Lung (tissue), 12 donors: Measurements from ENCODE around the gene HSD11B1L. TPM values are rescaled to one million over a fixed set of nuclear protein-coding genes. Genes with fewer than 3 reads are reported as not detected.
"Not testable (repeated sequence)": the region's sequence is repeated elsewhere in the genome, so short reads cannot be mapped to it uniquely, and the experiment has no call there.

Source experiments
- ATAC-seq: fragments of 200-7000 bp; cut with Tn5 transposase; one replicate; pipeline ENCODE4 v1.9.1; 2020; ENCODE audit warnings: moderate number of reproducible peaks; ENCODE audit not compliant: insufficient read depth, low FRiP score
- DNase-seq, 3 donors: peaks; one replicate each; pipeline ENCODE4 v3.0.0-alpha.2; 2013 to 2017
- H3K27ac ChIP-seq, 2 donors: one replicate each; pipeline ENCODE4 v1.5.1; 2013; ENCODE audit warnings: mild to moderate bottlenecking in 2 of 2, moderate library complexity in 2 of 2, control low read depth in 1 of 2, inconsistent platforms in 1 of 2, low read depth in 1 of 2, low read length in 1 of 2
- H3K27me3 ChIP-seq, 3 donors: one replicate each; pipeline ENCODE4 v1.5.1; 2013; ENCODE audit warnings: low read length in 2 of 3; ENCODE audit not compliant: control insufficient read depth in 3 of 3, insufficient read depth in 3 of 3
- H3K36me3 ChIP-seq, 4 donors: one replicate each; pipeline ENCODE4 v1.5.1; 2013; ENCODE audit warnings: low read length in 4 of 4, mild to moderate bottlenecking in 1 of 4, moderate library complexity in 1 of 4; ENCODE audit not compliant: control insufficient read depth in 4 of 4, insufficient read depth in 4 of 4
- H3K4me1 ChIP-seq, 5 donors: one replicate each; pipeline ENCODE4 v1.5.1; 2013; ENCODE audit warnings: low read length in 5 of 5, mild to moderate bottlenecking in 2 of 5, moderate library complexity in 1 of 5; ENCODE audit not compliant: control insufficient read depth in 5 of 5, insufficient read depth in 5 of 5
- H3K4me3 ChIP-seq: one replicate; pipeline ENCODE4 v1.5.1; 2013; ENCODE audit warnings: mild to moderate bottlenecking, control low read depth, moderate library complexity
- H3K9ac ChIP-seq, 2 donors: one replicate each; pipeline ENCODE4 v1.5.1; 2013; ENCODE audit warnings: low read length in 2 of 2, control low read depth in 1 of 2; ENCODE audit not compliant: insufficient read depth in 1 of 2
- H3K9me3 ChIP-seq, 4 donors: one replicate each; pipeline ENCODE4 v1.5.1; 2013; ENCODE audit warnings: low read length in 3 of 4, mild to moderate bottlenecking in 1 of 4, moderate library complexity in 1 of 4; ENCODE audit not compliant: control insufficient read depth in 4 of 4, insufficient read depth in 3 of 4
- CTCF ChIP-seq: IDR thresholded peaks from 2 replicates; pipeline ENCODE4 v1.5.1; 2012; ENCODE audit warnings: mild to moderate bottlenecking; ENCODE audit errors: control extremely low read depth, extremely low read depth
- WGBS, 2 donors: extraction: QIAGEN DNeasy Blood & Tissue Kit; methylation state at CpG; one replicate each; pipeline ENCODE4 v1.1.7; 2013; 5-methylcytosine and 5-hydroxymethylcytosine counted together
- polyA plus RNA-seq, 2 donors: library from polyadenylated mRNA; stranded (reverse); fragments of 200-250 nt; gene quantifications; one replicate each; pipeline ENCODE4 v1.2.1, GENCODE V29; 2013
- total RNA-seq, 2 donors: library from RNA; depleted of rRNA in 1 of 2; stranded (reverse); fragments of >200 nt in 1 of 2; gene quantifications; one replicate each; pipeline ENCODE4 v1.2.1, GENCODE V29; 2014 to 2021
- donor health status: control.
- donor health status: control.
- donor health status: Bipolar disorder and iron deficiency.
- donor health status: healthy.
- donor health status: DM: yes; HTN: yes; CAD: no.

HSD11B1L gene
- total and polyA plus RNA-seq, 4 donors: 7.5 to 12.2 (median 9.2) TPM

- no peak for ATAC-seq
- Histone ChIP-seq H3K9ac (no peak overlapping the region), H3K4me3 (peak overlapping the region; percentile 24), H3K27ac (peak overlapping the region in 1 of 2 donors; percentile 59), H3K27me3 (no peaks in the 10 kb centered on the region), H3K9me3 (no peaks in the 10 kb centered on the region), H3K36me3 (peaks cover 0 to 14% (median 6%) of the 10 kb centered on the region in 4 donors), H3K4me1 (peaks cover 0 to 12% (median 3%) of the 10 kb centered on the region in 5 donors)
- TF ChIP-seq CTCF: no peak
- WGBS, 2 donors: 53 to 58% methylated on average over 73 to 76 of the region's 76 CpGs
- no peak for DNase-seq
Observed at GRCh38 chr19:5687360-5688198, 6.8 kb downstream of the HSD11B1L start.

GRCh38 chr19:5688262-5688881 is 7.5 kb downstream of the HSD11B1L start:
- not testable (repeated sequence) for DNase-seq, H3K9me3 ChIP-seq, H3K27me3 ChIP-seq, ATAC-seq, H3K9ac ChIP-seq, H3K4me3 ChIP-seq, H3K27ac ChIP-seq
- WGBS, 2 donors: 95 to 96% methylated on average over 13 of the region's 13 CpGs
- H3K36me3 ChIP-seq: peaks cover 1 to 19% (median 10%) of the 10 kb centered on the region in 4 donors
- peaks cover 0 to 12% (median 3%) of the 10 kb centered on the region in 5 donors for H3K4me1 ChIP-seq

GRCh38 chr19:5690125-5690954 is 9.5 kb downstream of the HSD11B1L start, which contains the start of gene RPL36:
RPL36 (plus strand) TSS chr19:5690295; CDS start chr19:5690508, 213 bp downstream.
- peak; percentile 99 for TF ChIP-seq CTCF
- ATAC-seq (peak; percentile 70), DNase-seq (peak; percentile 98)
- Histone ChIP-seq H3K27me3 (no peaks in the 10 kb centered on the region), H3K9ac (peak within 1 kb of the TSS; percentile 86 to 98), H3K36me3 (peaks cover 2 to 39% (median 20%) of the 10 kb centered on the region in 4 donors), H3K4me1 (peaks cover 0 to 16% (median 3%) of the 10 kb centered on the region in 5 donors), H3K4me3 (peak within 1 kb of the TSS; percentile 77), H3K27ac (peak within 1 kb of the TSS; percentile 79 to 97), H3K9me3 (no peaks in the 10 kb centered on the region)
- 0 to 1% methylated on average over 72 to 73 of the region's 73 CpGs for WGBS, 2 donors
